AG09309 (cell line): Measurements from ENCODE around the gene PLCXD1.

Experiments used
- DNase-seq: peaks from one replicate; pipeline ENCODE4 v3.0.0-alpha.2; 2010; ENCODE audit warnings: low read depth
- H3K4me3 ChIP-seq: 2 replicates; pipeline ENCODE4 v1.5.1; 2011; ENCODE audit warnings: mild to moderate bottlenecking, low read depth, low read length, moderate library complexity; ENCODE audit not compliant: control insufficient read depth
- TF ChIP-seq, protein P1 (sequence below): IDR thresholded peaks from 2 replicates; pipeline ENCODE4 v1.5.1; 2011; ENCODE audit warnings: mild to moderate bottlenecking, low read depth, low read length, inconsistent platforms; ENCODE audit not compliant: insufficient read depth, control insufficient read depth; ENCODE audit errors: missing control alignments

Gene PLCXD1

DNA sequence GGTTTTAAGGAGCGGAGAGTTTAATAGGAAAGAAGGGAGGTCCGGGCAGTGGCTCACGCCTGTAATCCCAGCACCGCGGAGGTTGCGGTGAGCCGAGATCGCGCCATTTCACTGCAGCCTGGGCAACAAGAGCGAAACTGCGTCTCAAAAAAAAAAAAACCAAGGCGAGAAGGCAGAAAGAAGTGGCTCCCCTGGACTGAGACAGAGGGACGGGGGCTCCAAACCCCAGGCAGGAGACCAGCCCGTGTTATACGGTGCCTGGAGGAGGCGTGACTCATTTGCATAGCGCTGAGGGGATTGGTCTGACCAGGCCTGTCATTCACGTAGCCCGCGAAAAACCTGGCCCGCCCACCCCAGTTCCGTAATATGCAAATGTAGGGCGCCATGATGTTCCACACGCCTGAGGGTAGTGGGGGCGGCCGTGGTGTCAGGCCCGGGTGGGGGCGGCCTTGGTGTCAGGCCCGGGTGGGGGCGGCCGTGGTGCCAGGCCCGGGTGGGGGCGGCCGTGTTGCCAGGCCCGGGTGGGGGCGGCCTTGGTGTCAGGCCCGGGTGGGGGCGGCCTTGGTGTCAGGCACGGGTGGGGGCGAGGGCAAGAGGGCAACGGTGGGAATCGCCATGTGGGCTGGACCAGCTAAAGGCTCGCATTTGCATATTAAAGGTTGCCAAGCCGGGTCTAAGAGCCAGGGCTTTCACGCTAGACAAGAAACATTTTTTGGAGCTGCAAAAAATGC lies 2.1 kb downstream of the PLCXD1 start:
- TF ChIP-seq, protein P1, sequence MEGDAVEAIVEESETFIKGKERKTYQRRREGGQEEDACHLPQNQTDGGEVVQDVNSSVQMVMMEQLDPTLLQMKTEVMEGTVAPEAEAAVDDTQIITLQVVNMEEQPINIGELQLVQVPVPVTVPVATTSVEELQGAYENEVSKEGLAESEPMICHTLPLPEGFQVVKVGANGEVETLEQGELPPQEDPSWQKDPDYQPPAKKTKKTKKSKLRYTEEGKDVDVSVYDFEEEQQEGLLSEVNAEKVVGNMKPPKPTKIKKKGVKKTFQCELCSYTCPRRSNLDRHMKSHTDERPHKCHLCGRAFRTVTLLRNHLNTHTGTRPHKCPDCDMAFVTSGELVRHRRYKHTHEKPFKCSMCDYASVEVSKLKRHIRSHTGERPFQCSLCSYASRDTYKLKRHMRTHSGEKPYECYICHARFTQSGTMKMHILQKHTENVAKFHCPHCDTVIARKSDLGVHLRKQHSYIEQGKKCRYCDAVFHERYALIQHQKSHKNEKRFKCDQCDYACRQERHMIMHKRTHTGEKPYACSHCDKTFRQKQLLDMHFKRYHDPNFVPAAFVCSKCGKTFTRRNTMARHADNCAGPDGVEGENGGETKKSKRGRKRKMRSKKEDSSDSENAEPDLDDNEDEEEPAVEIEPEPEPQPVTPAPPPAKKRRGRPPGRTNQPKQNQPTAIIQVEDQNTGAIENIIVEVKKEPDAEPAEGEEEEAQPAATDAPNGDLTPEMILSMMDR, result no peak
- H3K4me3 ChIP-seq, result peak overlapping the region; percentile 54
- DNase-seq, result peak; percentile 38

DNA sequence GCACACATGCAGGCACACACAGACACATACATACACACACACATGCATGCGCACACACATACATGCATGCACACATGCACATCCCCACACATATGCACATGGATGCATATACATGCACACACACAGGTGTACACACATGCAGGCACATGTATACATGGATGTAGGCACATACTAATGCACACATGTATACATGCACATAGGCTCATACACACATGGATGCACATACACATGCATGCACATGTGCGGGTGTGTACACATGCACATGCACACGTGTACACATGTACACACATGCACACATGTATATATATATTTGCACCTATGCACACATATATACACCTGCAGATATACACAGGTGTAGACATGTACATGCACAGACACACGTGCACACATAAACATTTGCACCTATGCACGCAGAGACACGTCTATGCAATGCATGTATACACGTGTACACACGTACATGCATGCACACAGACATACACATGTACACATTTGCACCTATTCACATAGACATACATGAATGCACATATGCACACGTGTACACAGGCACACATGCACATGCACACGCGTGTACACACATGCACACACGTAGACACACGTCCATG lies 4.0 kb downstream of the PLCXD1 start:
- H3K4me3 ChIP-seq, result no peak overlapping the region
- TF ChIP-seq, protein P1, result no peak
- DNase-seq, result no peak

DNA sequence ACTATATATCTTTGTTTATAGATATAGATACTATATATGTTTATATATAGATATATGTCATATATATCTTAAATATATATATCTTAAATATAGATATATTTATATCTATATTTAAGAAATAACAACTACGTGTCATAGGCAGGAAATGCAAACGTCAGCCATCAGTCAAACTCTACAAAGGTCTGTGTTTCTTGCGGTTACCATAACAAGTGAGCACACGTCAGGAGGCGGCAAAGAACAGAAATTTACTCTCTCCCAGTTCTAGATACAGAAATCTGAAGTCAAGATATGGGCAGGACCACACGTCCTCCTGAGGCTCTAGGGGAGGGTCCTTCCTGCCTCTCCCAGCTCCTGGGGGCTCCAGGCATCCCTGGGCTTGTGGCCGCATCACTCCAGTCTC lies 6.5 kb downstream of the PLCXD1 start:
- H3K4me3 ChIP-seq, result no peak overlapping the region
- DNase-seq, result no peak
- TF ChIP-seq, protein P1, result no peak

DNA sequence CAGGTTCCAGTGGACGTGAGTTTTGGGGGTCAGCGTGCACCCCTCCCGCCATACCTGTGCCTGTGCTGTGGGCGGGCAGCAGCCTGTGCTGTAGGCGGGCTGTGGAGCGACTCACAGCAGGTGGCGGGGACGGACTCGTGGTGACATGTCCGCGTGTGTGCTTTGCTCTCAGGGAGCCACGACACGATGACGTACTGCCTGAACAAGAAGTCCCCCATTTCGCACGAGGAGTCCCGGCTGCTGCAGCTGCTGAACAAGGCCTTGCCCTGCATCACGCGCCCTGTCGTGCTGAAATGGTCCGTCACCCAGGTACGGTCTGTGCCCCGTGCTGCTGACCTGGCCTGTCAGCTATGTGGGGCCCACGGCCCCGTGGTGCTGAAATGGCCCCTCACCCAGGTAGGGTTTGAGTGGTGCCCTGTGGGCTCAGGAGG lies 7.4 kb downstream of the PLCXD1 start:
- H3K4me3 ChIP-seq, result no peak overlapping the region
- DNase-seq, result no peak
- TF ChIP-seq, protein P1, result no peak

DNA sequence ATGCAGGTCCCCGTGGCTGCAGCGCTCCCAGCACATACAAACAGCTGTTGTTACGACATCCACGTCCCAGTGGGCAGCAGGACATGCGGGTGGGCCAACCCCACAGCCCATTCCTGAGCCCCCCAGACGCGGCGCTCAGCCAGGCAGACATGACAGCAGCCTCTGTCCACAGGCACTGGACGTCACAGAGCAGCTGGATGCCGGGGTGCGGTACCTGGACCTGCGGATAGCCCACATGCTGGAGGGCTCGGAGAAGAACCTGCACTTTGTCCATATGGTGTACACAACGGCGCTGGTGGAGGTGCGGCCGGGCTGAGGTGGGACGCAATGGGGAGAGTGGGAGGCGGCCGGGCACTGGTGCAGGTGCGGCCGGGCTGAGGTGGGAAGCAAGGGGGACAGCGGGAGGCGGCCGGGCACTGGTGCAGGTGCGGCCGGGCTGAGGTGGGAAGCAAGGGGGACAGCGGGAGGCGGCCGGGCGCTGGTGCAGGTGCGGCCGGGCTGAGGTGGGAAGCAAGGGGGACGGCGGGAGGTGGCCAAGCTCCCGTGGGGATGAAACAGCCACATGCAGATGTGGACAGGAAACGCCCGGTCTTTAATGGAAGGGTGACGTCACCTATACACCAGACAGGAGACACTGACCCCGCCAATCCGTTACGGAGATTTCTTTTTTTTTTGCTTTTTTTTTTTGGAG lies 9.4 kb downstream of the PLCXD1 start:
- TF ChIP-seq, protein P1, result no peak
- DNase-seq, result no peak
- no peak overlapping the region for H3K4me3 ChIP-seq

DNA sequence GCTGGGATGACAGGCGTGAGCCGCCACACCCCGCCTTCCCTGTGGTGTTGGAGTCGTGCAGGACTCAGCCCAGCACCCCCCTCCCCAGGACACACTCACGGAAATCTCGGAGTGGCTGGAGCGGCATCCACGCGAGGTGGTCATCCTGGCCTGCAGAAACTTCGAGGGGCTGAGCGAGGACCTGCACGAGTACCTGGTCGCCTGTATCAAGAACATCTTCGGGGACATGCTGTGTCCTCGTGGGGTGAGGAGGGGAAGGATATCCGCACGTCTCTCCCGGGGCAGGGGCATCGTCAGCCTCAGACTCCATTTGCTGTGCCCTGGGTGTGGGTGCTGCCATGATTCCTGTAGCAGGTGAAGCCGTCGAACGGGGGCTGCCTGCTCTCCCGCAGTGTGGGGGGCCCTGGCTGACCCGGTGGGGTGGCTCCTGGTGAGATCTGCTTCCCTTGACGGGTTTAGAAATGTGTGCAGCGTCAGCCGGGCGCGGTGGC lies 10.3 kb downstream of the PLCXD1 start:
- TF ChIP-seq, protein P1, result no peak
- no peak for DNase-seq
- H3K4me3 ChIP-seq, result no peak overlapping the region
